Mesenchymal stem cell (in vitro differentiated cells and primary cell): ENCODE data around the gene FEM1A.

Experiments used
- DNase-seq: peaks from one replicate; pipeline ENCODE4 v3.0.0-alpha.2; 2013
- H2AFZ ChIP-seq: one replicate; pipeline ENCODE4 v1.6.1; 2013; ENCODE audit warnings: low read depth, mild to moderate bottlenecking, control low read depth, inconsistent platforms, low read length, moderate library complexity
- H2AK5ac ChIP-seq: 2 replicates; pipeline ENCODE4 v1.6.1; 2013; ENCODE audit warnings: low read length, moderate library complexity, mild to moderate bottlenecking, inconsistent platforms; ENCODE audit not compliant: severe bottlenecking
- H2BK120ac ChIP-seq: one replicate; pipeline ENCODE4 v1.6.1; 2013; ENCODE audit warnings: low read depth, mild to moderate bottlenecking, inconsistent platforms, low read length, moderate library complexity
- H2BK12ac ChIP-seq, 2 experiments: one replicate each; pipeline ENCODE4 v1.6.1; 2013; ENCODE audit warnings: inconsistent platforms in 2 of 2, low read length in 2 of 2, mild to moderate bottlenecking in 2 of 2, moderate library complexity in 2 of 2, control low read depth in 1 of 2
- H2BK15ac ChIP-seq: one replicate; pipeline ENCODE4 v1.6.1; 2013; ENCODE audit warnings: mild to moderate bottlenecking, low read depth, inconsistent platforms; ENCODE audit not compliant: poor library complexity, severe bottlenecking
- H2BK5ac ChIP-seq: 2 replicates; pipeline ENCODE4 v1.6.1; 2013; ENCODE audit warnings: low read depth, mild to moderate bottlenecking, low read length, control low read depth, inconsistent platforms; ENCODE audit not compliant: poor library complexity, severe bottlenecking
- H3K14ac ChIP-seq, 2 experiments: one replicate each; pipeline ENCODE4 v1.6.1; 2013; ENCODE audit warnings: inconsistent platforms in 2 of 2, low read length in 2 of 2, control low read depth in 1 of 2, mild to moderate bottlenecking in 1 of 2, moderate library complexity in 1 of 2
- H3K18ac ChIP-seq, 2 experiments: one replicate each; pipeline ENCODE4 v1.6.1; 2013; ENCODE audit warnings: inconsistent platforms in 2 of 2, low read length in 2 of 2, control low read depth in 1 of 2, low read depth in 1 of 2, mild to moderate bottlenecking in 1 of 2
- H3K23ac ChIP-seq, 2 experiments: one replicate each; pipeline ENCODE4 v1.6.1; 2013; ENCODE audit warnings: inconsistent platforms in 2 of 2, low read length in 2 of 2, mild to moderate bottlenecking in 2 of 2, moderate library complexity in 2 of 2, control low read depth in 1 of 2
- H3K27ac ChIP-seq: 2 replicates; pipeline ENCODE4 v1.5.1; 2013; ENCODE audit warnings: mild to moderate bottlenecking, moderate library complexity, low read length, control low read depth, inconsistent platforms; ENCODE audit not compliant: poor library complexity, severe bottlenecking
- H3K27me3 ChIP-seq, 2 experiments: 2 replicates each; pipeline versions ENCODE4 v1.6.1 to v1.7.0; 2013; ENCODE audit warnings: low read length in 2 of 2, mild to moderate bottlenecking in 2 of 2, moderate library complexity in 2 of 2, control low read depth in 1 of 2, inconsistent platforms in 1 of 2; ENCODE audit not compliant: control insufficient read depth in 1 of 2, insufficient read depth in 1 of 2
- H3K36me3 ChIP-seq, 2 experiments: 2 replicates each; pipeline versions ENCODE4 v1.6.1 to v1.7.0; 2013; ENCODE audit warnings: low read length in 2 of 2, control low read depth in 1 of 2, inconsistent platforms in 1 of 2, low read depth in 1 of 2, mild to moderate bottlenecking in 1 of 2; ENCODE audit not compliant: insufficient read depth in 2 of 2, control insufficient read depth in 1 of 2
- H3K4ac ChIP-seq, 2 experiments: one replicate each; pipeline ENCODE4 v1.6.1; 2013; ENCODE audit warnings: inconsistent platforms in 2 of 2, low read length in 2 of 2, mild to moderate bottlenecking in 2 of 2, moderate library complexity in 2 of 2, control low read depth in 1 of 2, low read depth in 1 of 2
- H3K4me1 ChIP-seq: 2 replicates; pipeline ENCODE4 v1.6.1; 2013; ENCODE audit warnings: low read depth, low read length, control low read depth; ENCODE audit not compliant: control insufficient read depth, insufficient read depth
- H3K4me2 ChIP-seq: 2 replicates; pipeline ENCODE4 v1.6.1; 2013; ENCODE audit warnings: low read length, mild to moderate bottlenecking, inconsistent platforms; ENCODE audit not compliant: poor library complexity, severe bottlenecking
- H3K4me3 ChIP-seq, 2 experiments: 2 replicates each; pipeline versions ENCODE4 v1.5.1 to v1.7.0; 2013; ENCODE audit warnings: low read length in 2 of 2, mild to moderate bottlenecking in 2 of 2, control low read depth in 1 of 2, low read depth in 1 of 2; ENCODE audit not compliant: insufficient read depth in 1 of 2
- H3K79me1 ChIP-seq: replicated peaks from 2 replicates; pipeline ENCODE4 v1.6.1; 2013; ENCODE audit warnings: mild to moderate bottlenecking, control low read depth, low read length, inconsistent platforms; ENCODE audit not compliant: poor library complexity, severe bottlenecking
- H3K9ac ChIP-seq: 2 replicates; pipeline ENCODE4 v1.7.0; 2013; ENCODE audit warnings: mild to moderate bottlenecking, low read length, moderate library complexity
- H3K9me3 ChIP-seq: 2 replicates; pipeline ENCODE4 v1.7.0; 2013; ENCODE audit warnings: mild to moderate bottlenecking, low read length; ENCODE audit not compliant: control insufficient read depth
- H4K8ac ChIP-seq: one replicate; pipeline ENCODE4 v1.6.1; 2013; ENCODE audit warnings: inconsistent platforms, mild to moderate bottlenecking, low read length, moderate library complexity
- H4K91ac ChIP-seq: one replicate; pipeline ENCODE4 v1.6.1; 2013; ENCODE audit warnings: mild to moderate bottlenecking, low read length, inconsistent platforms
- WGBS: methylation state at CpG from one replicate; pipeline ENCODE4 v1.1.7; 2013; ENCODE audit warnings: mixed read lengths; 5-methylcytosine and 5-hydroxymethylcytosine counted together

FEM1A gene

DNA sequence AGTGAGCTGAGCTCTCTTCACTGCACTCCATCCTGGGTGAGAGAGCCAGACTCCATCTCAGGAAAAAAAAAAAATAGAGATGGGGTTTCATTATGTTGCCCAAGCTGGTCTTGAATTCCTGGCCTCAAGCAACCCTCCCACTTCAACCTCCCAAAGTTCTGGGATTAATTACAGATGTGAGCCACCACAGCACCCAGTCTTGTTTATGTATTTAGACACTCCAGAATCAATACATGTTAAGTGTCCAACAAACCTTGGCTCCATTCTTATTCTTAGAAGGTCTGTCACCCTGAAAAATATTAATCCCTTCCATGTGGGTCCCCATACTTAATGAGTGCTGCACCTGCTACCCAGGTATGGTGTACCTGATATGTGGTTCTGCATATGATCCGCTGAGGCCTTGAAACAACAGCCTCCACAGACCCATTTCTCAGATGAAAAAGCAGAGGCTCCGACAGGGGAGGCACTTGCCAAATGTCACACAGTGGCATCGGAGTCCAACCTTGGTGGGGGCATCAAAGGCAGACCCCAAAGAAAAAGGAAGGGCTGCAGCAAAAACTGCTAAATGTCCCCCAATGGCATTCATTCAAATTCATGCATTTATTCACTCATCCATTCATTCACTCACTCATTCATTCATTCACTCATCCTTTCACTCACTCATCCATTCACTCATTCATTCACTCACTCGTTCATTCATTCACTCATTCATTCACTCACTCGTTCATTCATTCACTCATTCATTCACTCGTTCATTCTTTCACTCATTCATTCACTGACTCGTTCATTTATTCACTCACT lies 23.3 kb downstream of the FEM1A start:
- H3K27ac ChIP-seq, result no peak overlapping the region
- H2AK5ac ChIP-seq, result no peak overlapping the region
- H3K18ac ChIP-seq, result no peak overlapping the region
- H3K79me1 ChIP-seq, result peaks cover 20% of the 10 kb centered on the region
- H4K91ac ChIP-seq, result no peak overlapping the region
- peak overlapping the region; percentile 22 for H3K9ac ChIP-seq
- H3K36me3 ChIP-seq, result peaks cover 34 to 35% of the 10 kb centered on the region in 2 experiments
- H2BK12ac ChIP-seq, result no peak overlapping the region
- H2BK5ac ChIP-seq, result no peak overlapping the region
- no peak overlapping the region for H2AFZ ChIP-seq
- no peak overlapping the region for H3K4me2 ChIP-seq
- no peak overlapping the region for H3K14ac ChIP-seq
- H2BK15ac ChIP-seq, result no peak overlapping the region
- H3K4me3 ChIP-seq, result peak overlapping the region in 1 of 2 experiments; percentile 25
- no peak overlapping the region for H3K4ac ChIP-seq
- H3K4me1 ChIP-seq, result peaks cover 5% of the 10 kb centered on the region
- no peaks in the 10 kb centered on the region for H3K27me3 ChIP-seq
- WGBS, result 82% methylated on average over 7 of the region's 7 CpGs
- H2BK120ac ChIP-seq, result no peak overlapping the region
- H3K23ac ChIP-seq, result no peak overlapping the region
- no peaks in the 10 kb centered on the region for H3K9me3 ChIP-seq
- DNase-seq, result peak; percentile 52
- no peak overlapping the region for H4K8ac ChIP-seq

DNA sequence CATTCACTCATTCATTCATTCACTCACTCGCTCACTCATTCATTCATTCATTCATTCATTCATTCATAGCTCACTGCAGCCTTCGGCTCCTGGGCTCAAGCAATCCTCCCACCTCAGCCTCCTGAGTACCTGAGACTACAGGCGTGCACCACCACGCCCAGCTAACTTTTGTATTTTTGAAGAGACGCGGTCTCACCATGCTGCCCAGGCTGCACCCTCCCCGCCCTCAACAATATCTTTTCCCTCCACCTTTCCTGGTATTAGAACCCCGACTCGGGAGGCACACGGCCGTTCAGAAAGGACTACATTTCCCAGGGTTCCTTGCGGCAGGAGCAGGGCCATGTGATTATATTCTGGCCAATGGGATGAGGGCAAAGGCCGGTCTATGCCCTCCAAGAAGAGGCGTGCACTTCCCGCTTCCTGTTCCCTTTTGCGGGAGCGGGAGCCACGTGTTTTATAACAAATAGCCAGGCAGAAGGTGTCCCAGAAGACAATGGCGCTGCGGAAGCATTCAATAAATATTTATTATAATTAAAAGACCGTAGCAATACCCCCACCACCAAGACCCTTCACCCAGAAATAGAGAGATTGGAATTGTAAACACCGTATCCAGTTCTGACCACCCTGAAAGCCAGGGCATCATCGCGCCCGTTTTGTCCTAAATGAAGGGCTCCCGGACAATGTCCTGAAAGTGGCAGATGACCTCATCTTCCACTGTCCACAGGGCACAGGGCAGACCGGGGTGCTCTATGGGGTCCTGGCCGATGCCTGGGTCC lies 24.1 kb downstream of the FEM1A start:
- H3K4ac ChIP-seq, result peak overlapping the region in 1 of 2 experiments; percentile 57
- peak overlapping the region; percentile 69 for H3K4me2 ChIP-seq
- H3K36me3 ChIP-seq, result peaks cover 34 to 35% of the 10 kb centered on the region in 2 experiments
- peak overlapping the region in 1 of 2 experiments; percentile 33 for H3K18ac ChIP-seq
- no peak overlapping the region for H2AFZ ChIP-seq
- H3K23ac ChIP-seq, result no peak overlapping the region
- H3K4me3 ChIP-seq, result peak overlapping the region in 1 of 2 experiments; percentile 25
- no peaks in the 10 kb centered on the region for H3K27me3 ChIP-seq
- no peak overlapping the region for H2BK120ac ChIP-seq
- H2AK5ac ChIP-seq, result peak overlapping the region; percentile 81
- H2BK15ac ChIP-seq, result no peak overlapping the region
- peak overlapping the region; percentile 64 for H3K9ac ChIP-seq
- peaks cover 5% of the 10 kb centered on the region for H3K4me1 ChIP-seq
- no peaks in the 10 kb centered on the region for H3K9me3 ChIP-seq
- peaks cover 21% of the 10 kb centered on the region for H3K79me1 ChIP-seq
- H4K91ac ChIP-seq, result peak overlapping the region; percentile 64
- peak; percentile 93 for DNase-seq
- no peak overlapping the region for H2BK5ac ChIP-seq
- no peak overlapping the region for H3K27ac ChIP-seq
- WGBS, result 44% methylated on average over 23 of the region's 28 CpGs
- peak overlapping the region; percentile 71 for H4K8ac ChIP-seq
- H3K14ac ChIP-seq, result no peak overlapping the region
- H2BK12ac ChIP-seq, result peak overlapping the region in 1 of 2 experiments; percentile 46

DNA sequence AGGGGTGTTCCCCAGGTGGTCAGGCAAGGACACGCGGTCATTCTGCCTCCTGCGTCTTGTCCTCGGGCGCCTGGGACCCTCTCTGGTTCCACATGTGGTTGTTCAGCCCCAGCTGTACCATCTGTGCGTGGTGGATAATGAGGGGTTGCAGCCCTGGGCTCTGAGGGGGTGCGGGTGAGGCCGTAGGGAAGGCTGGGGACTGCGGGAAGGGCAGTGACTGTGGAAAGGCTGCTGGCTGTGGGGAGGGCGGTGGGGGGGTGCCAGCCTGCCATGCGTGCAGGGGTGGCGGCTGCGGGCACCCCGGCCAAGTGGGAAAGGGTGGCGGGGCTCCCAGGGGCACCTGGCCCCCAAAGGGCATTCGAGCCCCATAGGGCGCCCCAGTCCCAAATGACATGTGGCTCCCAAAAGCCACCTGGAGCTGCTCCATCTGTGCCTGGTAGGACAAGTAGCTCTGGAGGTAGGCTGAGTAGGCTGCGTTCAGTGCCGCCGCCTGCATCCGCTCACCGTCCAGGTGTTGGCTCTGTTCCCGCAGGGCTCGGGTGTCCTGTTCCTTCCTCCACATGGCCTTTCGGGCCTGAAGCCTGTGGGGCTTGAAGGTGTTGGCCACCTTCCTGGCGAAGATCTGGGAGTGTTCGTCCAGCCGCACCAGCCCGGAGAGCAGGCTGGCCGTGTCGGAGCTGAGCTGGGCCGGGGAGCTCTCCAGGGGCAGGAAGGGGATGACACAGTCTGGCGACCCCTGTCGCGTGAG lies 24.8 kb downstream of the FEM1A start:
- H3K14ac ChIP-seq, result no peak overlapping the region
- peak overlapping the region; percentile 64 for H4K91ac ChIP-seq
- H2BK15ac ChIP-seq, result no peak overlapping the region
- no peak overlapping the region for H2BK5ac ChIP-seq
- peak overlapping the region; percentile 64 for H3K9ac ChIP-seq
- H3K4me1 ChIP-seq, result peaks cover 5% of the 10 kb centered on the region
- H3K18ac ChIP-seq, result no peak overlapping the region
- peaks cover 35 to 37% of the 10 kb centered on the region in 2 experiments for H3K36me3 ChIP-seq
- peak overlapping the region in 1 of 2 experiments; percentile 46 for H2BK12ac ChIP-seq
- H3K4ac ChIP-seq, result peak overlapping the region in 1 of 2 experiments; percentile 57
- H4K8ac ChIP-seq, result peak overlapping the region; percentile 71
- WGBS, result 95% methylated on average over 35 of the region's 35 CpGs
- H3K4me2 ChIP-seq, result no peak overlapping the region
- peak overlapping the region; percentile 81 for H2AK5ac ChIP-seq
- H3K27me3 ChIP-seq, result no peaks in the 10 kb centered on the region
- peaks cover 21% of the 10 kb centered on the region for H3K79me1 ChIP-seq
- no peak overlapping the region for H2AFZ ChIP-seq
- no peak overlapping the region for H3K4me3 ChIP-seq
- no peak overlapping the region for H3K27ac ChIP-seq
- H3K9me3 ChIP-seq, result no peaks in the 10 kb centered on the region
- H3K23ac ChIP-seq, result no peak overlapping the region
- no peak for DNase-seq
- H2BK120ac ChIP-seq, result no peak overlapping the region
